MCF 10A (cell line): Measurements from ENCODE around the gene PRPF38B. TPM values are rescaled to one million over a fixed set of nuclear protein-coding genes. Genes with fewer than 3 reads are reported as not detected.
"Not testable (repeated sequence)": the region's sequence is repeated elsewhere in the genome, so short reads cannot be mapped to it uniquely, and the experiment has no call there.

Source experiments
- BruUV-seq: library from RNA; stranded (reverse); fragments of 400-500 nt; replicated peaks from 2 replicates; lab custom pipeline; 2021; lab: Mats Ljungman, UMichigan
- CTCF ChIA-PET: fragments of 300-600 bp; sonication (Branson Sonifier 250); formaldehyde crosslinking; extraction: SDS; loops from one replicate; lab custom pipeline; 2021; ENCODE audit warnings: antibody characterized with exemption, inconsistent platforms; lab: Yijun Ruan, JAX
- POLR2A ChIA-PET: fragments of 300-600, 350-650 bp; sonication (Branson Sonifier 250); formaldehyde crosslinking; extraction: SDS; loops from one replicate; lab custom pipeline; 2020; ENCODE audit warnings: antibody characterized with exemption, inconsistent platforms; lab: Yijun Ruan, JAX
- DNase-seq: peaks from one replicate; pipeline ENCODE4 v3.0.0-alpha.2; 2018; ENCODE audit not compliant: unreplicated experiment
- H3K27ac Mint-ChIP-seq: one replicate; pipeline ENCODE4 v1.8.0; 2022; ENCODE audit warnings: mild to moderate bottlenecking, low read depth, mixed read lengths; ENCODE audit not compliant: unreplicated experiment
- H3K27me3 Mint-ChIP-seq: one replicate; pipeline ENCODE4 v1.8.0; 2022; ENCODE audit warnings: mixed read lengths; ENCODE audit not compliant: insufficient read depth, unreplicated experiment
- H3K36me3 Mint-ChIP-seq: one replicate; pipeline ENCODE4 v1.8.0; 2022; ENCODE audit warnings: mild to moderate bottlenecking, moderate library complexity, mixed read lengths; ENCODE audit not compliant: insufficient read depth, unreplicated experiment
- H3K4me1 Mint-ChIP-seq: one replicate; pipeline ENCODE4 v1.8.0; 2022; ENCODE audit warnings: mixed read lengths; ENCODE audit not compliant: insufficient read depth, unreplicated experiment
- H3K4me3 Mint-ChIP-seq: one replicate; pipeline ENCODE4 v1.8.0; 2022; ENCODE audit warnings: mild to moderate bottlenecking, moderate library complexity, mixed read lengths; ENCODE audit not compliant: unreplicated experiment
- H3K9me3 Mint-ChIP-seq: one replicate; pipeline ENCODE4 v1.8.0; 2022; ENCODE audit warnings: mixed read lengths; ENCODE audit not compliant: unreplicated experiment
- intact Hi-C: fragments of 100-400 bp; cut with micrococcal nuclease; formaldehyde crosslinking; loops from 2 replicates; pipeline ENCODE4 v1.14.1; 2022
- total RNA-seq: library from RNA; stranded (reverse); gene quantifications from 2 replicates; pipeline ENCODE4 v1.2.3, GENCODE V29; 2022
- TF ChIP-seq, protein P1 (sequence below): fragments of 200-600 bp; IDR thresholded peaks from one replicate; pipeline ENCODE4 v1.8.0; 2022; ENCODE audit warnings: antibody characterized with exemption, mild to moderate bottlenecking; ENCODE audit not compliant: unreplicated experiment

The PRPF38B gene
- total RNA-seq, 1 experiment from 2014 or later, result 65.3 TPM

DNA sequence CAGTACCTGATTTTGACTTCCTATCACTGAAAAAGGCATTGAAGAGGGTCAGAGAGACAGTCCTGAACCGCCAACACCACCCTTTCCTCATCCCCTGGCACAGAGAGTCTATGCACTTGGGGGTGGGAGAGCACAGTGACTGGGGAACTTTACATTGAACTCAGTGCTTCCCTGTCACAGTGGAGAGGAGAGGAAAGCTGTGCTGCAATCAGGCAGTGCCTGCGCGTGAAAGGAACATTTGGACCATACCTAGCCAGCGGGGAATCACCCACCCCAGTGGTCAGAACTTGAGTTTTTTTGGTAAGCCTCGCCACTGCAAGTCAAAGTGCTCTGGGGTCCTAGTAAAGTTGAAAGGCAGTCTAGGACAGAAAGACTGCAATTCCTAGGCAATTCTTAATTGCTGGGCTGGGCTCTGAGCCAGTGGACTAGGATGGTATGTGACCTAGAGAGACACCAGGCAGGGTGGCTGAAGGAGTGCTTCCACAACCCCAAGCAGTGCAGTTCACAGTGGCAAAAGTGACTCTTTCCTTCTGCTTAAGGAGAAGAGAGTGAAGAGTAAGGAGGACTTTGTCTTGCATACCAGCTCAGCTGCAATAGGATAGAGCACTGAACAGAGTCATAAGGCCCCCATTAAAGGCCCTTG is 21.9 kb upstream of the PRPF38B start:
- DNase-seq, result no peak
- Mint-ChIP-seq H3K4me1 (no peaks in the 10 kb centered on the region), H3K9me3 (no peaks in the 10 kb centered on the region), H3K27me3 (peaks cover 18% of the 10 kb centered on the region), H3K27ac (no peak overlapping the region), H3K36me3 (no peaks in the 10 kb centered on the region), H3K4me3 (no peak overlapping the region)
- ChIA-PET POLR2A (no interaction called here), CTCF (no interaction called here)
- no TSS peak for BruUV-seq
- TF ChIP-seq, protein P1, sequence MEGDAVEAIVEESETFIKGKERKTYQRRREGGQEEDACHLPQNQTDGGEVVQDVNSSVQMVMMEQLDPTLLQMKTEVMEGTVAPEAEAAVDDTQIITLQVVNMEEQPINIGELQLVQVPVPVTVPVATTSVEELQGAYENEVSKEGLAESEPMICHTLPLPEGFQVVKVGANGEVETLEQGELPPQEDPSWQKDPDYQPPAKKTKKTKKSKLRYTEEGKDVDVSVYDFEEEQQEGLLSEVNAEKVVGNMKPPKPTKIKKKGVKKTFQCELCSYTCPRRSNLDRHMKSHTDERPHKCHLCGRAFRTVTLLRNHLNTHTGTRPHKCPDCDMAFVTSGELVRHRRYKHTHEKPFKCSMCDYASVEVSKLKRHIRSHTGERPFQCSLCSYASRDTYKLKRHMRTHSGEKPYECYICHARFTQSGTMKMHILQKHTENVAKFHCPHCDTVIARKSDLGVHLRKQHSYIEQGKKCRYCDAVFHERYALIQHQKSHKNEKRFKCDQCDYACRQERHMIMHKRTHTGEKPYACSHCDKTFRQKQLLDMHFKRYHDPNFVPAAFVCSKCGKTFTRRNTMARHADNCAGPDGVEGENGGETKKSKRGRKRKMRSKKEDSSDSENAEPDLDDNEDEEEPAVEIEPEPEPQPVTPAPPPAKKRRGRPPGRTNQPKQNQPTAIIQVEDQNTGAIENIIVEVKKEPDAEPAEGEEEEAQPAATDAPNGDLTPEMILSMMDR, result no peak
- intact Hi-C loops, result no loop called here

DNA sequence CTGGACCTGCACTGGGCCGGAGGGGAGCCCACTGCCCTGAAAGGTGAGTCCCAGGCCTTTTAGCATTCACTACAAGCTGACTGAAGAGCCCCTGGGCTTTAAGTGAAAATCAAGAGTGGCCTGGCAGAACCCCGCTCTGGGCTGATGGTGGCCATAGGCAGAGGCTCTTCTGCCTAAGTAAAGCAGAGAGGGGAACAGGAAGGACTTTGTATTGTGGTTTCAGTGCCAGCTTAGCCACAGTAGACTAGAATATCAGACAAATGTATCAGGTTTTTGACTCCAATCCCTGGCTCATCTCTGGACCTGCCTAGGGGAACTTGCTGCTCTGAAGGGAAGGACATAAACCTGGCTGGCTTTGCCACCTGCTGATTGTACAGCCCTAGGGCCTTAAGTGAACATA is 21.0 kb upstream of the PRPF38B start:
- DNase-seq, result no peak
- no peak overlapping the region for H3K27ac Mint-ChIP-seq

GRCh38 chr1:108678706-108679105 is 13.4 kb upstream of the PRPF38B start:
- no peak for DNase-seq
- intact Hi-C loops, result no loop called here
- H3K27ac Mint-ChIP-seq, result no peak overlapping the region
- BruUV-seq, result no TSS peak
- H3K36me3 Mint-ChIP-seq, result no peaks in the 10 kb centered on the region
- H3K9me3 Mint-ChIP-seq, result no peaks in the 10 kb centered on the region
- TF ChIP-seq, protein P1, result no peak
- H3K4me1 Mint-ChIP-seq, result peaks cover 5% of the 10 kb centered on the region
- ChIA-PET CTCF (interaction anchor here (0.6 kb wide), 1 partner anchor 8 kb away, joined by 4 read pairs; no protein-coding TSS in a partner anchor), POLR2A (interaction anchor here (0.6 to 1.2 kb wide), 2 partner anchors 13 to 70 kb away, joined by 3 to 5 read pairs; partner anchors contain the start of gene PRPF38B)
- H3K27me3 Mint-ChIP-seq, result no peaks in the 10 kb centered on the region
- no peak overlapping the region for H3K4me3 Mint-ChIP-seq

More for the DNA sequence above, 21.0 kb upstream of the PRPF38B start:
- ChIA-PET CTCF (interaction anchor here (2.0 kb wide), 1 partner anchor 26 kb away, joined by 10 read pairs; no protein-coding TSS in a partner anchor), POLR2A (no interaction called here)
- BruUV-seq, result no TSS peak
- H3K4me3 Mint-ChIP-seq, result no peak overlapping the region
- TF ChIP-seq, protein P1, result no peak
- no peaks in the 10 kb centered on the region for H3K4me1 Mint-ChIP-seq
- no peaks in the 10 kb centered on the region for H3K9me3 Mint-ChIP-seq
- H3K27me3 Mint-ChIP-seq, result peaks cover 18% of the 10 kb centered on the region
- intact Hi-C loops, result no loop called here
- no peaks in the 10 kb centered on the region for H3K36me3 Mint-ChIP-seq

GRCh38 chr1:108679586-108680213 is 12.4 kb upstream of the PRPF38B start:
- no TSS peak for BruUV-seq
- TF ChIP-seq, protein P1, result no peak
- intact Hi-C loops, result no loop called here
- H3K27me3 Mint-ChIP-seq, result no peaks in the 10 kb centered on the region
- no peak for DNase-seq
- no peaks in the 10 kb centered on the region for H3K36me3 Mint-ChIP-seq
- POLR2A ChIA-PET, result interaction anchor here (3.5 kb wide), 1 partner anchor 12 kb away, joined by 21 read pairs; the partner anchor contains the start of gene PRPF38B
- H3K4me3 Mint-ChIP-seq, result no peak overlapping the region
- no peak overlapping the region for H3K27ac Mint-ChIP-seq
- CTCF ChIA-PET, result interaction anchor here (0.6 to 1.2 kb wide), 4 partner anchors 12 to 1953 kb away, joined by 3 to 4 read pairs (median 3); partner anchors contain the start of gene PRPF38B
- H3K9me3 Mint-ChIP-seq, result no peaks in the 10 kb centered on the region
- peaks cover 5% of the 10 kb centered on the region for H3K4me1 Mint-ChIP-seq

GRCh38 chr1:108681701-108682100 is 10.4 kb upstream of the PRPF38B start:
- H3K9me3 Mint-ChIP-seq, H3K36me3 Mint-ChIP-seq, H3K4me1 Mint-ChIP-seq, H3K4me3 Mint-ChIP-seq, H3K27me3 Mint-ChIP-seq, H3K27ac Mint-ChIP-seq, DNase-seq, BruUV-seq, intact Hi-C loops: not testable (repeated sequence)
- CTCF ChIA-PET, result interaction anchor here (0.6 kb wide), 2 partner anchors 9 to 168 kb away, joined by 3 read pairs; no protein-coding TSS in a partner anchor
- POLR2A ChIA-PET, result interaction anchor here (0.7 to 3.5 kb wide), 2 partner anchors 10 to 1667 kb away, joined by 3 to 21 read pairs; partner anchors contain the start of gene PRPF38B
